Peyer's patch (tissue), 4 donors: ENCODE measurements around the gene PDPK1.

ENCODE experiments used
- POLR2A ChIP-seq, 2 donors: fragments of 450-650 bp; IDR thresholded peaks; one replicate each; pipeline ENCODE4 v1.5.1; 2017; ENCODE audit warnings: antibody characterized with exemption in 2 of 2, mild to moderate bottlenecking in 2 of 2, moderate library complexity in 2 of 2
- TF ChIP-seq, protein P1 (sequence below), 6 experiments: fragments of 450-650 bp in 4 of 6; fragments of 200-600 bp in 2 of 6; sonication (generic) in 1 of 6; IDR thresholded peaks; one replicate each; pipeline ENCODE4 v1.5.1; 2017 to 2019; ENCODE audit warnings: antibody characterized with exemption in 6 of 6, mild to moderate bottlenecking in 3 of 6, moderate library complexity in 1 of 6

DNA sequence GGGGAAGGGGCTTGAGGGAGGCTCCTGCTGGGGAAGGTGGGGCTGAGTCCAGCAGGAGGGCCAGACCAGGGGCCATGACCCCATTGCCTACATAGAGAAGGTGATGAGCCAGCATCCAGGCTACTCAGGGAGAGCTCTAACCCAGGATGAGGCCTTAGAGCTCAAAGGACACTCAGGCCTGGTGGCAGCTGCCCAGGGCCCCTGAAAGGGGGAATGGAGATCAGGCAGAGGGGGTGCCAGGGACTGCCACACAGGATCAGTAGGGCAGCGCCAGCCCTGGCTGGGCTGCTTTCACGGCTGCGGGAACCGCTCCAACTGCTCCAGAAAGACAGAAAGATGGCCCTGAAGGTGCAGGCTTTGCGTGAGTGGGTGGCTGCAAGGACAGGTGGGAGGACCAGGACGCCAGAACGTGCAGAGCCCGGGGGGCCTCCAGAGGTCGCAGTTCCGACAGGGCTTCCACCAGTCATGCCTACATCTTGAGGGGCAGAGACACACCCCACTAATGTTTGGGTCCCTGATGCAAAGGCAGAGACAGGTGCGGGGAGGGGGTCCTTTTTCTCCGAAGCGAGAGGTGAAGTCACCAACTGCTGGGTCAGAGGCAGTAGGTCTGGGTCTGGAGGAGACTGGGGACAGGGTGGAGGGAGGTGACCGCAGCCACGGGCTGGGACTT lies 25.0 kb upstream of the PDPK1 start:
- TF ChIP-seq, protein P1, sequence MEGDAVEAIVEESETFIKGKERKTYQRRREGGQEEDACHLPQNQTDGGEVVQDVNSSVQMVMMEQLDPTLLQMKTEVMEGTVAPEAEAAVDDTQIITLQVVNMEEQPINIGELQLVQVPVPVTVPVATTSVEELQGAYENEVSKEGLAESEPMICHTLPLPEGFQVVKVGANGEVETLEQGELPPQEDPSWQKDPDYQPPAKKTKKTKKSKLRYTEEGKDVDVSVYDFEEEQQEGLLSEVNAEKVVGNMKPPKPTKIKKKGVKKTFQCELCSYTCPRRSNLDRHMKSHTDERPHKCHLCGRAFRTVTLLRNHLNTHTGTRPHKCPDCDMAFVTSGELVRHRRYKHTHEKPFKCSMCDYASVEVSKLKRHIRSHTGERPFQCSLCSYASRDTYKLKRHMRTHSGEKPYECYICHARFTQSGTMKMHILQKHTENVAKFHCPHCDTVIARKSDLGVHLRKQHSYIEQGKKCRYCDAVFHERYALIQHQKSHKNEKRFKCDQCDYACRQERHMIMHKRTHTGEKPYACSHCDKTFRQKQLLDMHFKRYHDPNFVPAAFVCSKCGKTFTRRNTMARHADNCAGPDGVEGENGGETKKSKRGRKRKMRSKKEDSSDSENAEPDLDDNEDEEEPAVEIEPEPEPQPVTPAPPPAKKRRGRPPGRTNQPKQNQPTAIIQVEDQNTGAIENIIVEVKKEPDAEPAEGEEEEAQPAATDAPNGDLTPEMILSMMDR (IDR thresholded peaks at IDR 0.05), result peak in 1 of 6 experiments; percentile 31
- TF ChIP-seq POLR2A (IDR thresholded peaks at IDR 0.05), result no peak
